GM18526 (cell line): ENCODE data around the gene ZNF629.

Experiments
- POLR2A ChIP-seq: IDR thresholded peaks from 3 replicates; pipeline ENCODE4 v1.6.1; 2011; ENCODE audit not compliant: insufficient read length; ENCODE audit errors: extremely low read depth

Gene ZNF629

GRCh38 chr16:30747799-30748633, 39.0 kb downstream of the ZNF629 start, which contains the start of gene PHKG2:
PHKG2 (plus strand) TSS chr16:30748425; CDS start chr16:30748821, 396 bp downstream.
- peak; percentile 91 for TF ChIP-seq POLR2A

- no peak for TF ChIP-seq POLR2A
These were observed 39.7 kb downstream of the ZNF629 start for GRCh38 chr16:30747331-30747730.

- no peak for TF ChIP-seq POLR2A
These were observed 40.3 kb downstream of the ZNF629 start for GRCh38 chr16:30746638-30747175.

GRCh38 chr16:30745082-30745481, 41.9 kb downstream of the ZNF629 start:
- no peak for TF ChIP-seq POLR2A

GRCh38 chr16:30744183-30744582, 42.8 kb downstream of the ZNF629 start:
- TF ChIP-seq POLR2A, result no peak

GRCh38 chr16:30743716-30744115, 43.3 kb downstream of the ZNF629 start:
- TF ChIP-seq POLR2A, result no peak

- TF ChIP-seq POLR2A, result no peak
These were observed 45.5 kb downstream of the ZNF629 start for GRCh38 chr16:30741461-30741914.

- no peak for TF ChIP-seq POLR2A
These were observed 46.4 kb downstream of the ZNF629 start for GRCh38 chr16:30740364-30741251.

GRCh38 chr16:30738984-30739951, 47.7 kb downstream of the ZNF629 start:
- no peak for TF ChIP-seq POLR2A

- no peak for TF ChIP-seq POLR2A
These were observed 49.0 kb downstream of the ZNF629 start for GRCh38 chr16:30737794-30738648.

GRCh38 chr16:30736995-30737793, 49.8 kb downstream of the ZNF629 start:
- no peak for TF ChIP-seq POLR2A

- TF ChIP-seq POLR2A, result no peak
These were observed 55.6 kb downstream of the ZNF629 start for GRCh38 chr16:30731411-30731810.

GRCh38 chr16:30728899-30729672, 57.9 kb downstream of the ZNF629 start:
- no peak for TF ChIP-seq POLR2A
